Mucosa of descending colon (tissue), 3 donors: ENCODE data around the gene SLC22A5. TPM values are rescaled to one million over a fixed set of nuclear protein-coding genes. Genes with fewer than 3 reads are reported as not detected.

Experiments
- ATAC-seq: fragments of 200-7000 bp; cut with Tn5 transposase; one replicate; pipeline ENCODE4 v1.9.1; 2020; ENCODE audit warnings: mild to moderate bottlenecking, moderate library complexity
- DNase-seq, 3 donors: peaks; one replicate each; pipeline ENCODE4 v3.0.0-alpha.2; 2020
- H3K36me3 ChIP-seq: fragments of 200-600 bp; one replicate; pipeline ENCODE4 v1.8.0; 2021; ENCODE audit warnings: low read depth, mild to moderate bottlenecking
- H3K4me1 ChIP-seq: fragments of 200-600 bp; one replicate; pipeline ENCODE4 v1.8.0; 2021; ENCODE audit warnings: low read depth, mild to moderate bottlenecking
- H3K4me3 ChIP-seq: fragments of 200-600 bp; one replicate; pipeline ENCODE4 v1.8.0; 2021; ENCODE audit warnings: mild to moderate bottlenecking
- H3K9me3 ChIP-seq: fragments of 200-600 bp; one replicate; pipeline ENCODE4 v1.8.0; 2021; ENCODE audit warnings: mild to moderate bottlenecking
- CTCF ChIP-seq: fragments of 200-600 bp; IDR thresholded peaks from one replicate; pipeline ENCODE4 v1.8.0; 2022; ENCODE audit warnings: antibody characterized with exemption, mild to moderate bottlenecking
- intact Hi-C, 2 donors: fragments of 100-400 bp; cut with DNase I in 1 of 2; cut with micrococcal nuclease in 1 of 2; formaldehyde crosslinking; loops; one replicate each; pipeline versions ENCODE4 v1.11.0 to v1.11.1; 2022; cut with DNase I, micrococcal nuclease
- total RNA-seq, 3 donors: library from RNA; stranded (reverse); fragmentation: NEBNext Ultra II Directional in 2 of 3; extraction: Animal tissue kit (Norgen Biotek cat#: 25700) in 2 of 3; gene quantifications; one replicate each; pipeline versions ENCODE4 v1.2.1 to v1.2.4, GENCODE V29; 2021 to 2023
- donor health status: DM: no; HTN: no; CAD: no; lungs with moderate emphysema.
- donor health status: DM: no; HTN: no; CAD: no.
- donor health status: DM: no; HTN: yes; CAD: no.

SLC22A5 gene
- total RNA-seq, 3 donors from 2014 or later = 27.9 to 95.4 (median 29.4) TPM

- peaks cover 36% of the 10 kb centered on the region for H3K4me1 ChIP-seq
- TF ChIP-seq CTCF = no peak
- peak in 2 of 3 donors; percentile 32 to 51 for DNase-seq
- no peaks in the 10 kb centered on the region for H3K36me3 ChIP-seq
- peak; percentile 68 for ATAC-seq
- H3K4me3 ChIP-seq = no peak overlapping the region
- no peaks in the 10 kb centered on the region for H3K9me3 ChIP-seq
- intact Hi-C loops = no loop called here
Observed at GRCh38 chr5:132358775-132359174, 10.7 kb upstream of the SLC22A5 start.

- no peak for ATAC-seq
- intact Hi-C loops = no loop called here
Observed at GRCh38 chr5:132362086-132362485, 7.4 kb upstream of the SLC22A5 start.

GRCh38 chr5:132363431-132364112 lies 5.9 kb upstream of the SLC22A5 start:
- TF ChIP-seq CTCF = no peak
- intact Hi-C loops = no loop called here
- no peaks in the 10 kb centered on the region for H3K36me3 ChIP-seq

More at GRCh38 chr5:132362086-132362485, 7.4 kb upstream of the SLC22A5 start:
- Histone ChIP-seq H3K36me3 (no peaks in the 10 kb centered on the region), H3K4me1 (peaks cover 14% of the 10 kb centered on the region), H3K9me3 (no peaks in the 10 kb centered on the region), H3K4me3 (no peak overlapping the region)
- no peak for TF ChIP-seq CTCF
- DNase-seq = no peak

GRCh38 chr5:132364319-132364718 lies 5.2 kb upstream of the SLC22A5 start:
- intact Hi-C loops = no loop called here
- Histone ChIP-seq H3K9me3 (no peaks in the 10 kb centered on the region), H3K4me1 (peaks cover 9% of the 10 kb centered on the region), H3K36me3 (no peaks in the 10 kb centered on the region), H3K4me3 (no peak overlapping the region)
- DNase-seq = no peak
- TF ChIP-seq CTCF = no peak
- ATAC-seq = no peak

More at GRCh38 chr5:132363431-132364112, 5.9 kb upstream of the SLC22A5 start:
- H3K4me3 ChIP-seq = no peak overlapping the region
- H3K4me1 ChIP-seq = peaks cover 10% of the 10 kb centered on the region
- ATAC-seq = peak; percentile 51
- peak in 1 of 3 donors; percentile 57 for DNase-seq
- no peaks in the 10 kb centered on the region for H3K9me3 ChIP-seq

- no peak for ATAC-seq
- intact Hi-C loops = no loop called here
- Histone ChIP-seq H3K36me3 (no peaks in the 10 kb centered on the region), H3K9me3 (no peaks in the 10 kb centered on the region), H3K4me3 (no peak overlapping the region), H3K4me1 (peaks cover 5% of the 10 kb centered on the region)
- TF ChIP-seq CTCF = no peak
- no peak for DNase-seq
Observed at GRCh38 chr5:132365213-132365612, 4.3 kb upstream of the SLC22A5 start.
